GM18499 (cell line): Measurements from ENCODE around the gene RANBP3.

Experiments used
- ATAC-seq: cut with Tn5 transposase; IDR thresholded peaks from one replicate; pipeline ENCODE4 v1.9.1; 2021; ENCODE audit warnings: moderate number of reproducible peaks; ENCODE audit not compliant: insufficient read depth, unreplicated experiment

RANBP3 gene

DNA sequence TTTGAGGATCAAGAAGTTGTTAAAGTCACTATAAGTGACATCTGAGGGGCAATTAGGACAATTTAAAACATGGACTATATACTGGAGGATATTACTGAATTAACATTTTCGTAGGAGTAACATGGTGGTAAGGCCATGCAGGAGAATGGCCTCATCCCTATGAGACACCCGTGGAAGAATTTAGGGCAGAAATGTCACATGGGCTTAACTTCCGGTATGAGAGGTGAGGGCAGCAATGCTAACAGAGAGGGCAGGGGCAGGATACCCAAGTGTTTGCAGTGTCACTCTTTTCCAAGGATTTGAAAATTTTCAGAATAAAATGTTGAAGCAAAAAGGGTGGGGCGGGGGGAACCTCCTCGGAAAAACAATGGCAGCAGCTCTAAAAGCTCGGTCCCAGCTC, 23.6 kb downstream of the RANBP3 start:
- no peak for ATAC-seq

- ATAC-seq, result no peak
Observed at GRCh38 chr19:5953680-5954213, 24.2 kb downstream of the RANBP3 start.

DNA sequence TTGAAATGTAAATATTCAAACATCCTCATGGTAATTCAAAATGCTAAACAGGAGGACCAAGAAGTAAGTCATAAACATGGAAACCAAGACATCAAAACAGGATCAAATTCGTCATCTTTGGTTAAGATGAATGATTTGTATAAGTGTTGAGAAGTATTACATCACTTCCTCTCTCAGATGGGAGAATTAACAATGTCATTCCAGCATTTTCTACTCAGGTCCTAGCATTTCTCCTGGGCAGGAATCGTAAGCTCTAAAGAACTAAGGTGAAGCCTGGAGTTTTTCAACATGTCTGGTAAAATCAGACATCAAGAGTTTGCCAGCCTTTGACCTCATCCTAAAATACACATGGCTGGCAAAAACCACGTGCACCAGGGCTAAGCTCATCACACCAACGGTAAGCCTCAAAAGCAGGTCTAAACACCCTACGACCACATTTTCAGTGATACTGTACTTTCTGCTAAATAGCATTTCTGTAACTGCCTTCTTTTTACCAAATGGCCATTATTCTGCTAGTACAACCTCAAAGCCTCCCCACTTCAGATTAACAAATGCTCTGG, 24.8 kb downstream of the RANBP3 start:
- ATAC-seq, result no peak

DNA sequence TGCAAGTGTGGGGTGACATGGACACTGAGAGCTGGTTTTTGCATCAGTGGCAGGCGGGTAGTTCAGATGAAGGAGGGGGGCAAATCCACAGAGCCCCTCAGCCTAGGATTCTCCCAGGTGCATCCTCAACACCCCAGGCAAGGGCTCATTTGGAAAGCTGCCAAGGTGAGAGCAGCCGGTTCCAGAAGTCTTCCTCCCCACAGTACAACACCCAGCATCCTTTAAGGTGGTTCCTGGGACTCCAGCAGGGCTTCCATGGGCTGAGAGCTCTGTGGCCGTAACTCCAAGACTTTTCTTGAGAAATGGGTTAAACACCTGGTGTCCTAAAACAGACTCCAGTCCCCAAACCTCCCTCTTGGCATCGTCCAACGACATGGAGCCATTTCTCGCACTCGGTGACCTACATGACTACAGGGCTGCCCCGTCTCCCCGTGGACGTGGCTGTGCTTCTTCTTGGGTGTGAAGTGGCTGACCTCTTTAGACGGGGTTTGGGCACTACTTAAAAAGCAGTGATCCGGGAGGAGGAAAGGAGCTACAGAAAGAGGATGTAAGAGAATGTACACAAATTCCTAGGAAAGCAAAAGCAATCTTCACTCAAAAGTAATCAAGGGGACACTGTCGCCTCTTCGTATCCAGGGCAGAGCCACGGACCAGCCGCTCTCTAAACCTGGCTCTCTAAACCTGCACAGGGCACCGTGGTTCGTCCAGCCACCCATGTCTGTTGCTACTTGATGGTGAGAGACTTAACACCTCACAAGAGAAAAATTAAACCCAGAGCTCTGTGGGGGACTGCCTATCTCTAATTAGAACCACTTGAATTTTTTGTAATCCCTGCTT, 25.5 kb downstream of the RANBP3 start:
- ATAC-seq, result no peak

DNA sequence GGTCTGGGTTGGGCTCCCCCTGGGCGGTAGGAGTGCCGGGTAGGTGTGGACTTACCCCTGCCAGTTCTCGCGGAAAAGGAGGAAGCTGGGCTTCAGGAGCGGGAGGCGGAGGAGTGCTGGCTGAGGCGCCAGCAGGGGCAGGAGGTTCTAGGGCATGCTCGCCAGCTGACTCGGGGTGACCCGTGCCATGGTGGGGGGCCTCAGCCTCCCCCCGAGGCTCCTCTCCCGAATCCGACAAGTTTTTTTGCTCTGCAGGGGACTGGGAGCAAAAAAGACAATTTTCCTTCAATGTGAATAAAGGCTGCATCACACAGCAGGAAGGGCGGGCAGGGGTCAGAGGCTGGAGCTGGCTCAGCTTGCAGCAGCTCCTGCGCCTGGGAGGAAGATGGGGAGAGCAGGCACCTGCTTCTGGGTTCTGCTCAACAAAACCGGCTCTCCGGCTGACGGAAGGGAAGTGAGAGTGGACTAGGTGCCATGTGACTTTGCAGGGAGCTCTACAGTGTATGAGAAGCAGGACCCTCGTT, 26.5 kb downstream of the RANBP3 start:
- no peak for ATAC-seq

- ATAC-seq, result no peak
Observed at GRCh38 chr19:5950741-5951140, 27.2 kb downstream of the RANBP3 start.

DNA sequence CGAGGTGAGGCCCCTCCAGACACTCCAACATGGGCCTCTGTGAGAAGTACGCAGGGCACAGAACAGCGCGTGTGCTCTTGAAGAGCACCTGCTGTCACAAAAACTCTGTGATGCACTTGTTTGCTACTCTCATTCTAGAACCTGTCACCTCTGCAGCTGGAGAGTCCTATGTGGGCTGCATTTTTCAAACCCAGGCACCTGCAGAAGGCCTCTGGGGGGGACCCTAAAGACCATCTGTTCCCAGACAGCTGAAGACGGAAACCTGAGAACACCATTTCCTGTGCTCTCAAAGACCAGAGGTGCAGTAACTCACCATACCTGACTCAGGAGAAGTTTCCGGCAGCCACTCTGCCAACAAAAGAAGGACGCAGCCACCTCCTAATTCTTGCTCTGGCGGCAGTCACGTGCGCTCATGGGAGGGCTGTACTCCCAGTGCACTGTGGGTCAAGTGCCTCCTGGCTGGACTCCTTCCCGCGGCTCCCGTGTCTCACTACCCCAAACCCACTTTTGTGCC, 28.1 kb downstream of the RANBP3 start:
- ATAC-seq, result no peak

- ATAC-seq, result no peak
Observed at GRCh38 chr19:5948752-5949564, 29.0 kb downstream of the RANBP3 start.

DNA sequence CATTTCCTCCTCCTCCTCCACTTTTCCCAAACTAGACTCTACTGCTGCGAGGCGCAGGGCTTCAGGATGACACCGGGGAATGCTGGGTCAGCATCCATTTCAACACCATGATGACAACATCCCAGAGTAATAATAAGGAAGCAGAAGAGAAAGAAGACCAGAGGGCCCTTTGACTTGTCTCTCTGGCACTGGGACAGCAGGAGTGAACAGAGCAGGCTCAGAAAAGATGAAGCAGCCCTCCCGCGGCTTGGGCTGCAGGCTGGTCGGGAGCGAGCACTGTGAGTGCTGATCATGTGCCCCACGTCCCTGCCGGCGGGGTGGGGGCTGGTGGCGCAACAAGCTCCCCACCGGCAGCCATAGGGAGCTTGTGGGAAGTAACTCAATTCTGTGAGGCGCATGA, 30.5 kb downstream of the RANBP3 start:
- ATAC-seq, result no peak

DNA sequence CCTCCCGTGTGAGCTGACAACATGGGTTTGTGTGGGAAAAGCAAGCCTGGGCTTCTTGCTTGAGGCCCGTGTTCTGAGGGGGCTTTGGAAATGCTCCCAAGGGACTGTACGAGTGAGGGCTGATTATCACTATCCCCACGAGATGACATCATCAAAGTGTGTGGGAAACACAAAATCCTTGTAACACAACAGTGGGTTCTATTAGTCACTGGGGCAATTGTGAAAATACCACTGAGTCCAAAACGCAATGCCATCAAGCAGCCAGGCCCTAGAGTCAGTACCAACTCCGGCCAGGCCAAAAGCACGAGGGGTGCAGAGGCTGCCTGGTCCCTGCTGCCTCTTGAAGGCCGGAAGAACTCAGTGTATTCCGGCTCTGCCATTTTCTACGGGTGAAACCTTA, 34.3 kb downstream of the RANBP3 start:
- ATAC-seq, result no peak

GRCh38 chr19:5943045-5943444, 34.9 kb downstream of the RANBP3 start:
- ATAC-seq, result no peak

DNA sequence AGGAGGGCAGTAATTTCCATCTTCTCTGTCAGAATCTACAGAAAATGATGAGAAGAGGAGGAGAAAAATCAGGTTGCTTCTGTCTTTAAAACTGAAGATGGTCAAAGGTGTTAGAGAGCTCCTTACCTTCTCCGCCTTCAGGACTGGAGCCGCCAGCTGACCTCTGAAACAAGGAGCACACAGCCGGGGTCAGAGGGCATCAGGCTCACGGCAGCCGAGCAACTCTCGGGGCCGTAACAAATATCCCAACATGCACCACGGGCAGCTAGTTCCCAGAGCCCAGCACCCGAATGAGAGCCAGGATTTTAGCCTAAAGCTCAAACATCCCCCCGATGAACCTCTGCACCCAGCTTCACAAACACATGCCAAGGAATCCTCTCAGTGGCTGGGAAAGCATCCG, 36.3 kb downstream of the RANBP3 start:
- no peak for ATAC-seq

GRCh38 chr19:5940260-5941208, 37.4 kb downstream of the RANBP3 start:
- no peak for ATAC-seq

DNA sequence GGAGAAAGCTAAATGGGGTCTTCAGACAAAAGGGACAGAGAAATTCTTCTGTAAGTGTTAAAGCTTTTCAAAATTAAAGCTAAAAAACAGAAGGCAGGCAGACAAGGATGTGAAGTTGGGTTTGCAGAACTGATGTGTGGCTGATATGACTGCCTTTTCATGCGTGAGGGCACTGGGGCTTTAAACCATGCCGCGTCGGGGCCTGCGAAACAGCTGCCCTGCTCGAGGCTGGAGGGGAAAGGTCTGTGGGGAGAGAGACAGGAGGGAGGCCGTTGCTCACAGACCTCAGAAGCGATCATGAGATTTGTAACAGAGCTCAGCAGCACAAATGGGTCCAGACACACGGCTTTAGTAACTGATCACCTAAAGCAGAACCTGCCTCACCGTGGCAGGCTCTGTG, 40.4 kb downstream of the RANBP3 start:
- no peak for ATAC-seq

GRCh38 chr19:5936292-5936592, 41.7 kb downstream of the RANBP3 start:
- ATAC-seq, result no peak

DNA sequence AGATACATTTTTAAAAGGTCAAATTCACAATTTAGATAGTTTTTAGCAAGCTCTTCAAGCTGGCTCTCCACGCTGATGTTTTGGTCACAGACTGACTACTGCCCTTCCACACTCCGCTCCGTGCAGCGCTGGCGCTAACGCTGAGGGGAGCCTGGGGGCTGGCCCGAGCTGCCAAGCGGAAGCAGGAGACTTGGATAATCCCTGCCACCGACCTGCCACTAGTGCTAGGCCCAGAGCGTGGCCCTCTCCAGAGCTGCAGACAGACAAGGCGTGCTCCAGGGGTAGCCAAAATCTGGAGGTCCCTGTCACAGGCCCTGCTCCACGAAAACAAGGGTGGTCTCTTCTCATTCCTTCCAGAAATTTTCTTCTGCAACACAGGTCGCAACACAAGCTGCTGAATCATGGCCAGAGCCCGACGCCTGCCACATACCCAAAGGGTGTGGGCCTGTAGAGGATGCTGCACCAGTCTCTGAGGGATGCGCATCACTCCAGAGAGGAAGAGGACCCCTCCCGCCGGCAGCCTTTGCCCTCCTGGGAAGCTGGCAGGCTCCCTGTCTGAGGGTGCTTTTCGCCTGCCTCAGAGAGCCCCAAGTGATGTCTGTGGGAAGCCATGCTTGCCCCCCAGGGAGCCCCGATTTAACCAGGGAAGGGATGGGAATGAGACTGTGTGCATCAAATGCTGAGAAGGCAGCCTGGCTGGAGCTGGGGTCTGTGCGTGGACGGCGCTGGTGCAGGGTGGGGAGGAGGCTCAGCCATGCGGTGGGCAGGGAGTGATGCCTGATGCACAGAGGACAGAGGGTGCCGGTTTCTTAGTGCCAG, 42.3 kb downstream of the RANBP3 start:
- no peak for ATAC-seq

- ATAC-seq, result no peak
Observed at GRCh38 chr19:5934774-5935472, 43.0 kb downstream of the RANBP3 start.

DNA sequence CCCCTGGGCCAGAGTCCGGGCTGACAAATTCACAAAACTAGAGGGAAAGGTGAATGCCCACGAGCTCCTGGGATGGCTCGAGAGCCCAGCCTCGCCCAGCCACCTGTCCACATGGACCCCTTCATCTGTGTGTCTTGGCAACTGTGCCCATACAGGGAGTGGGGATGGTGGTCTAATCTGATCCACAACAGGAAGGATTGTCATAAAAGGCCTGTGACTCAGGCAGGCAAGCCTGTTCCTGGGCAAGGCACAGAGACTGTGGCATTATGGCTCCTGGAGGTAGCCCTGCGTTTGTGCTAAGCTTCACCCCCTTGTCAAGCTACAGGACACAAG, 43.9 kb downstream of the RANBP3 start:
- ATAC-seq, result no peak
